SH-SY5Y (cell line): ENCODE results near the gene KIF5C.

Experiments used
- GATA2 ChIP-seq: IDR thresholded peaks from 2 replicates; pipeline ENCODE4 v1.6.1; 2011; ENCODE audit warnings: mild to moderate bottlenecking, low read depth, low read length
- GATA3 ChIP-seq: IDR thresholded peaks from 2 replicates; pipeline ENCODE4 v1.6.1; 2011; ENCODE audit warnings: low read depth, mild to moderate bottlenecking, low read length, moderate library complexity

GRCh38 chr2:148918554-148918953 lies 43.5 kb downstream of the KIF5C start:
- TF ChIP-seq GATA2 = no peak
- no peak for TF ChIP-seq GATA3
